GM11168 (cell line): Measurements from ENCODE around the gene CCDC102B.

Experiments used
- in situ Hi-C: fragments of 300-500 bp; cut with MboI; formaldehyde crosslinking; loops from one replicate; pipeline ENCODE4 v1.12.0; 2022; ENCODE audit warnings: low sequenced_read_pairs; ENCODE audit not compliant: unreplicated experiment

The CCDC102B gene

DNA sequence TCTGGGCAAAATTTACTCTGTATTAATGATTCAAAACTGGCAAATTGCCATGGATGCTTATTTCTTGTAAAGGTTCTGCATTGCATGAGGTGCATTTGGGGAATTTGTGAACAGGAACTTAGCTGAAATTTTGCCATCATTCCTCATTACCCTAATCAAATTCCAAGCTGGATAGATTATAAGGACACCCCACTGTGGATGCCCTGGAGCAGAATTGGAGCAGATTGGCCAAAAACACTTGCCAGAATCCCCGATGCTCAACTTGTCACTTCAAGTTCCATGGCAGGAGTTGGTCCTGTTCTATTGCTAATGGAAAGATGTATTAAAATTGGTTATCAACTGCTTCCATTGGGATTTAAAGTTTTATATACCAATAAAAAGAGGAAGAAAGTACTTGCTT, 237.9 kb downstream of the CCDC102B start:
- in situ Hi-C loops = no loop called here

DNA sequence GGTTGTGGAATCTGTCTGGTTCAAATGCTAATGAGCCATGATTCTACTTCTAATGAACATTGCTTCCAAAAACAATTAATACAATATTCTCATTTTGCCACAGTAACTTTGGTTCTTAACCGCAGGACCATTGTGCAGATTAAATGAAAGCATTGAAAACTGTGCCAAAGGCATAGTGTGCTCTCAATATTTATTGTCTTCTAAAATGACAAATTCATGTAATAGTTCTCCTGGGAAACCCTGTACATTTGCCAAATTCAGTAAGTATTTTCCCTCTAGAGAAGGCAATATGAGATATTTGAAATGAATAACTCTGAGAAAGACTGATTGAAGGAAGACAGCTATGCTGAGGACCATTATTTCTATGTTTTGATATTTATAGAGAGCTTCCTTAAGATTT, 246.3 kb downstream of the CCDC102B start:
- in situ Hi-C loops = no loop called here

DNA sequence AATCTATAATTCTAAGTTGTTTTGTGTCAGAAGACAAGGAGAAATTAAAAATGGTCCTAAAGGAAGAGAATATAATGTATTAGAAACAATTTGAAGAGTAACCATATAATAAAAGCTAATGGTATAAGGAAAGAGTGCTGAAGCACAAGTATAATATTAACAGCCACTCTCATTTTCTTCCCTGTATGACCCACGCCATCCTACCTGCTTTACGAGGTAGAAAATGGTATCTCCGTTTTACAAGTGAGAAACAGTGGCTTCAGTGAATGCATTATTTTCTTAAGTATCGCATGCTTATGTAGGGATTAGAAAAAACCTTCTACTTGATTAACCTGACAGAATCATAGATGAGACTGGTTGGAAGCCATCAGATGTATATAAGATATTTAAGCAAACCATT, 266.2 kb downstream of the CCDC102B start:
- in situ Hi-C loops = no loop called here

DNA sequence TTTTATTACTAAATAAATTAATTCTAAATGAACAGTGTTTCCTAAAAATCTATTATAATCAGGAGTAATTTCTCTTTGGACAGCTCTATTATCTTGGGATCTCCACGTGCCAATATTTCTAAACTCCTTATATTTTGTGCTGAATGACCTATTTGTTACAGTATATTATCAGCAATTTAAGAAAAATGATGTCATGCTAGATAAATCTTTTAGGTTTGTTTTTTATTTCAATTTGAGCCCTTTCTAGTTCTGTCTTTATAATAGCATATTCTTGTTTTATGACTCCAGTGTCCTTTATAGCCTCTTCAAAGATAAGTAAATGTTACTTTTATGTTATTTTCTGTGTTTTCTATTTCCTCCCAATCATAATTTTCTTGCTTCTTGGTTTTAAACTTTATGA, 269.2 kb downstream of the CCDC102B start:
- in situ Hi-C loops = no loop called here

- in situ Hi-C loops = no loop called here
These were observed 273.8 kb downstream of the CCDC102B start for GRCh38 chr18:69071680-69072079.

DNA sequence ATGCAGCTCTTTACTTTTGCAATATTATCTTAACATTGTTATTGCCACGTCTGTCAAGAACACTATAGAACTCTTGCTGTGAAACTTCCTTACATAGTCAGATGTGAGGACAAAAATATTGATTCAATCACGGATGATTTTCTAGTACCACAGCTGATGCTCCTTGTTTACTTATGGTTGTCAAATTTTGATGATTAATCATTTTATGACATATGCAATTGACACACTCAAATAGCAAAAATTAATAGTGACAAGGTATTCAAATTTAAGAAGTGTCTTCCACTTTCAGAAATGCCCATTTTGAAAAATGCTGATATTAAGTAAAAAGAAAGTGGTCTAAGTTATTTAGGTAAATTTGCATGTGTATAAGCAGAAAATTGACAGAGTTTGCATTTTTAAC, 284.0 kb downstream of the CCDC102B start:
- in situ Hi-C loops = no loop called here

DNA sequence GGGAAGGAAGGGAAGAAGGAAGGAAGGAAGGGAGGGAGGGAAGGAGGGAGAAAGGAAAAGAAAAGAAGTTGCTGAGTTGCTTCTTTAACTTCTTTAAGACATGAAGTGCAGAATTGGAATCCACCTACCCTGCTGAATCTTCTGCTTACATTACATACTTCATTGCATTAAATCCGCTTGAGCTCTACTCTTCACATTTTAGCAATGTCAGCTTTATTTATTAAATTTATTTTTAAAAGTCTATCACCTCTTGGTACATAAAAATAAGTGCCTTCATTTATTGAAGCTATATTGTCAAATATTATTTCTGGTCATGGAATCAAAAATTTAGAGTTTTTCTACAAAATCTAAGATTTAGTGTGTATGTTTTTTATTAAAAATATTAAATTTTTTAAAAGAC, 284.6 kb downstream of the CCDC102B start:
- in situ Hi-C loops = no loop called here

GRCh38 chr18:69085951-69086350, 288.1 kb downstream of the CCDC102B start:
- in situ Hi-C loops = no loop called here

- in situ Hi-C loops = no loop called here
These were observed 291.1 kb downstream of the CCDC102B start for GRCh38 chr18:69088973-69089372.

DNA sequence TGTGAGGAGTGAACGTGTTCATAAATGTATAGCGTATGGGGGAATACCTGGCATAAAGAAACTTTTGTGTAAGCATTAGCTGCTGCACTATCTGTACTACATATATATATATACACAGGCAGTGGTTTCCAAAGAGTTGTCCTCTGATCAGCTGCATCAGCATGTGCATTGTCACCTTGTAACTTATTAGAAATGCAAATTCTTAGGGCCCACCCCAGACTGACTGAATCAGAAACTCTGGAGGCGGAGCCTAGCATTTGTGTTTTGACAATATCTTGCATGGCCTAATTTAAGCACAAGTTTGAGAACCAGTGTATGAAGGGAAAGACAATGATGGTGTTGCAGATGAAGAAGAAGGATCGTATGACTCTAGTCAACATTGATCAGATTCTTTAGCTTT, 299.5 kb downstream of the CCDC102B start:
- in situ Hi-C loops = no loop called here

GRCh38 chr18:69102959-69103358, 305.1 kb downstream of the CCDC102B start:
- in situ Hi-C loops = no loop called here
